HG02798 (cell line): ENCODE measurements around the gene ZP1.

Experiments
- ATAC-seq: cut with Tn5 transposase; IDR thresholded peaks from one replicate; pipeline ENCODE4 v1.9.1; 2021; ENCODE audit warnings: mild to moderate bottlenecking; ENCODE audit not compliant: unreplicated experiment, poor library complexity

ZP1 gene

GRCh38 chr11:60842668-60843600, 24.4 kb upstream of the ZP1 start:
- no peak for ATAC-seq

- no peak for ATAC-seq
Measured at GRCh38 chr11:60844045-60844869, 23.1 kb upstream of the ZP1 start.

- no peak for ATAC-seq
Measured at GRCh38 chr11:60844870-60845221, 22.5 kb upstream of the ZP1 start.

- no peak for ATAC-seq
Measured at GRCh38 chr11:60845338-60845737, 22.0 kb upstream of the ZP1 start.

GRCh38 chr11:60847281-60847680, 20.1 kb upstream of the ZP1 start:
- no peak for ATAC-seq

- ATAC-seq = no peak
Measured at GRCh38 chr11:60847896-60848295, 19.4 kb upstream of the ZP1 start.

- no peak for ATAC-seq
Measured at GRCh38 chr11:60848714-60849151, 18.6 kb upstream of the ZP1 start.

- ATAC-seq = no peak
Measured at GRCh38 chr11:60849641-60850520, 17.5 kb upstream of the ZP1 start.

- ATAC-seq = no peak
Measured at GRCh38 chr11:60851327-60852104, 15.8 kb upstream of the ZP1 start.

- ATAC-seq = no peak
Measured at GRCh38 chr11:60852117-60852981, 15.0 kb upstream of the ZP1 start.

GRCh38 chr11:60852982-60853950, 14.1 kb upstream of the ZP1 start:
- no peak for ATAC-seq

- no peak for ATAC-seq
Measured at GRCh38 chr11:60854140-60854846, 13.0 kb upstream of the ZP1 start.

GRCh38 chr11:60854847-60855725, 12.3 kb upstream of the ZP1 start:
- no peak for ATAC-seq

- ATAC-seq = no peak
Measured at GRCh38 chr11:60855726-60856633, 11.4 kb upstream of the ZP1 start, which contains the start of gene PTGDR2. Gene PTGDR2, minus strand, starts transcription at chr11:60855950. Its CDS starts 2,228 bp downstream, at chr11:60853722.
